HG03521 (cell line): ENCODE results near the gene CCDC159.

ENCODE experiments used
- ATAC-seq: cut with Tn5 transposase; IDR thresholded peaks from one replicate; pipeline ENCODE4 v1.9.1; 2021; ENCODE audit warnings: mild to moderate bottlenecking, moderate library complexity; ENCODE audit not compliant: unreplicated experiment

Gene CCDC159

DNA sequence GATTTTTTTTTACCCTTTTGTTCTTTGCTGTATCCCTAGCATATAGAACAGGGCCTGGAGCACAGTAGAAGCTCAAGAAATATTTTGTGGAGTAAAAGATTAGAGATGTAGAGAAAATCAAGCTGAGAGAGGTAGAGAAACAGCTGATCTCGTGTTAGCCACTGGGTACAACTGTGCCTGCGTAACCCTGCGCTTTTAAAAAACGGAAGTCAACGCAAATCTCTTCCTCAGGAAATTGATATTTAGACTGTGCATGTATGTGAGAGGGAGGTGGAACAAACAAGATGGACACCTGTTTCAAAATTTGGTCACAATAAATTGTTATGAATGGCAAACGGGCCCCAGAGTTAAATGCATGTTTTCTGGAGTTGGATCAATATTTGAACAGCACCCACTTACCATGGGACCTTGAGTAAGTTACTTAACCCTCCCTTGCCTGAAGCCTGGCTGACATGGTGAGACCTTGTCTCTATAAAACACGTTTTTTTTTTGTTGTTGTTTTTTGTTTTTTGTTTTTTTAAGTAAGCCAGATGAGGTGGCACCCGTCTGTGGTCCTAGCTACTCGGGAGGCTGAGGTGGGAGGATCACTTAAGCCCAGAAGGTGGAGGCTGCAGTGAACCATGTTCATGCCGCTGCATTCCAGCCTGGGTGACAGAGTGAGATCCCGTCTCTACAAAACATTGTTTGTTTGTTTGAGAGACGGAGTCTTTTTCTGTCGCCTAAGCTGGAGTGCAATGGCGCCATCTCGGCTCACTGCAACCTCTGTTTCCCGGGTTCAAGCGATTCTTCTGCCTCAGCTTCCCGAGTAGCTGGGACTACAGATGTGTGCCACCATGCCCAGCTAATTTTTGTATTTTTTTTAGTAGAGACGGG is 41.1 kb downstream of the CCDC159 start:
- ATAC-seq: no peak

DNA sequence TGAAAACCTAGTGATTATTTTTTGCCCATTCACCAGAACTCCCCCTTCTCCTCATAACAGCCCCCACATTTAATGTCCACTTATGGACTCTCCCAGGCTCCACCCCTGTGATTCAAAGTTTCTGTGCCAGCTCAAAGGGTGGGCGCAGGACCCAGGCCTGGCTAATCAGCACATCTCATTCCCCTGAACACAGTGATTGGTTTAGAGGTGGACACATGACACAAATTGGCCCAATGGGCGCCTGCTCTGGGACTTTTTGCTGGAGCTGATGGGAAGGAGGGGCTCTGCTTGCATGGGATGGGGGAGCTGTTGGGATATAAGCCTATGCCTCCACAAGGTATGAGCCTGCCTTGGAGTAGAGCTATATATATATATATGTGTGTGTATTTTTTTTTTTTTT is 44.0 kb downstream of the CCDC159 start:
- ATAC-seq: no peak

DNA sequence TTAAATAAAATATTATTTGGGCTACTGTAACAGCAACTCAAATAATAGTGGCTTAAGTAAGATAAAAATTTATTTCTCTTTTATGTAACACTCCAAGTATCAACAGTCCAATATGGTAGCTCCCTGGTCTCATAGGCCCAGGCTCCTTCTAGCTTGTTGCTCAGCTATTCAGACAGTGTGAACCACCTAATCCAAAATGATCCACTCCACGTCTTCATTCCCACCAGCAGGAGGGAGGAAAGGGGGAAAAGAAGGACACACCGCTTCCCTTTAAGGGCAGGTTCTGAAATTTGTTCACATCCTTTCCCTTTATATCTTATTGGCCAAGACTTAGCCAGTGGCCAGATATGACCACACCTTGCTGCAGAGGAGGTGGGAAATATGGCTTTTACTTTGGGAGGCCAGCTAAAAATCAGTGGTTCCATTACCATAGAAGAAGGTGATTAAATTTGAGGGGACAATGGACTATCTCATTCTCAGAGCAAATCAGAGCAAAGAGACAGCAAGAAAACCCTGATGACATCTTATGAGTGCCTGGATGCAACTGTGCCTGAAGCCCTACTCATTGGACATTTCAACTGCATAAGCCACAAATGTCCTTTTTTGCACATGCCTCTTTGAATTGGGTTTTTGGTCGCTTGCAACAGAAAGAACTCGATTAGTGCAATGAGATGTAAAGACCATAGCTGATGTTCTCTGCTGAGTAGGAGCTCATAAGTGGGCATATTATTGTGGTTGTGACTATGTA is 44.8 kb downstream of the CCDC159 start:
- ATAC-seq: no peak

DNA sequence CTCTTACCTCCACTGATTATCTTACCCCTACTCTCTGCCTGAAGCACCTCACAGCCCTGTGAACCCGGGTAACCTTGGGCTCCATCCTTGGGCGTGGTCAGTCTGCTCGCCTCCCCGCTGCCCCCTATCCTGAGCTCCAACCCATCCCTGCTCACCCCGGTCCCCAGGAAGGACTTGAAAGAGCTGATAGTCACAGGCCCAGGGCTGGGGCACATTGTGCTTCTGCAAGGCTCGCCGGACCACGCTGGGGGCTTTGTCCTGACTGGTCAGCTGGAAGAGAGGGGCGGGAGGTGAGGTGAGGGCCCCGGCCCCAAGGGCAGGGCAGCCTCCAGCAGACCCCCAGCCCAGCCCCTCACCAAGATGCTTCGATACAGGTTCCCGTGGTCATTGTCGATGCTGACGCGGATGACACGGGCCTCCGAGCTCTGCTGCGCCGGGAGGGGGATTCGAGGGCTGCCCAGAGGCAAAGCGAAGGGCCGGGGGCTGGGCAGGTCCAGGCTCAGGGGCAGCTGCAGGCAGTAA is 50.8 kb downstream of the CCDC159 start:
- ATAC-seq: no peak

DNA sequence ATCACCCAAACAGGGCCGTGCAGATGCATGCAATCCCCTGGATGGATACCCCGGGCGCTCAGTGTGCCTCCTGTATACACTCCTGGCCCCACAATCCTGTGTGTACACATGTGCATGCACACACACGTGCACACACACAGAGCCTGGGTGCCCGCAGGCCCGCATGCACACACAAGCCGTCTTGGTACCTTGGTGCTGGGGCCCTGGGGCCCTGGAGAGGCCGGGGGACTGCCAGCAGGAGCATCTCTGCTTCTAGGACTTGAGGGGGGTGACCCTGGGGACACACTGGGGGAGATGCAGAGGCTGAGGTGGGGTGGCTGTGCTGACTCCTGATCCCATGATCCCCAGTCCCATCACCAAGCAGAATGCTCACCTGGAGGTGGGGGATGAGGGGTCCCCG is 53.3 kb downstream of the CCDC159 start:
- no peak for ATAC-seq

DNA sequence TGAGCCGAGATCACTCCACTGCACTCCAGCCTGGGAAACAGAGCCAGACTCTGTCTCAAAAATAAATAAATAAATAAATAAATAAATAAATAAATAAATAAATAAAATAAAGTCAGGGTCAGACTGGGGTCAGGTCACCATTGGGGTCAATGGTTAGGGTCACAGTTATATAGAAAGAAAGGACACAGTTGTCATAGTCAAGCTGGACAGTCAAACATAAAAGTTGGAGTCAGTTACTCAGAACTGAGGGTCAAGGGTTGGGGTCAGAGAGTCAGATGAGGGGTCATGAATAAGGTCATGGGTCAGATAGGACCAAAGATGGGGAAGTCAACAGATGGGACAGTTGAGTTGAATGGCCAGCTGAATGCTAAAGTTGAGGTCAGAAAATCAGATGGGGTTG is 54.5 kb downstream of the CCDC159 start:
- no peak for ATAC-seq

DNA sequence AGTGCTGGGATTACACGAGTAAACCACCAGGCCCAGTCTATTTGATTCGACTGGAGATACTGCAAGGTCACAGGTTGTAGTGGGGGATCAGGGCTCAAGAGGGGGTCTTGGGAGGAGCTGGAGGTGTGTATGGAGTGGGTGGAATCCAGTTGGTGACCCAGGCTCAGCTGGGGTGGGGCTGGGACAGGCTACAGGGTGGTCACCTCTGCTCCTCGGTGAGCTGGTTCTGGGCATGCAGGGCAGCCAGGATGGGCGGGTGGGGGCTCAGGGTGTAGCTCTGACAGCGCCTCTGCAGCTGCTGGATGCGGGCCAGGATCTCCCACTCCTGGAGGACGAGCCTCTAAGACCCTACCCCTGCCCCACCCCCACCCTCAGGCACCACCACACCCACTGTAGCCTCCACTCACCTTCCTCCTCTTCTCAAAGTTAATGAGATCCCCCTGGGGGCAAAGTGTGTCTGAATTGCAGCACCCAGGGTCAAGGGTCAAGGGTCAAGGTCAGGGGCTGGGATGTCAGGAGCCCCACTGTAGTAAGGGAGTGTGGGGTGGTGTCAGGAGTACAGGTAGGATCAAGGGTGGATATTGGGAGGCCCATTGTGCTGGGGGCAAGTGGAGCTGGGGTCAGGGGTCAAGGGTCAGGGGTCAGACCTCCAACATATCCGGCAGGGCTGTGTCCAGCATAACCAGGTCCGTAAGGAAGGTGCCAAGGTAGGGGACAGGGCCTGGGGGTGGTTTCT is 55.7 kb downstream of the CCDC159 start:
- ATAC-seq: no peak
